Measurements from ENCODE around the gene IL6R.
"Not testable (repeated sequence)": the region's sequence is repeated elsewhere in the genome, so short reads cannot be mapped to it uniquely, and the experiment has no call there.

Gene IL6R

DNA sequence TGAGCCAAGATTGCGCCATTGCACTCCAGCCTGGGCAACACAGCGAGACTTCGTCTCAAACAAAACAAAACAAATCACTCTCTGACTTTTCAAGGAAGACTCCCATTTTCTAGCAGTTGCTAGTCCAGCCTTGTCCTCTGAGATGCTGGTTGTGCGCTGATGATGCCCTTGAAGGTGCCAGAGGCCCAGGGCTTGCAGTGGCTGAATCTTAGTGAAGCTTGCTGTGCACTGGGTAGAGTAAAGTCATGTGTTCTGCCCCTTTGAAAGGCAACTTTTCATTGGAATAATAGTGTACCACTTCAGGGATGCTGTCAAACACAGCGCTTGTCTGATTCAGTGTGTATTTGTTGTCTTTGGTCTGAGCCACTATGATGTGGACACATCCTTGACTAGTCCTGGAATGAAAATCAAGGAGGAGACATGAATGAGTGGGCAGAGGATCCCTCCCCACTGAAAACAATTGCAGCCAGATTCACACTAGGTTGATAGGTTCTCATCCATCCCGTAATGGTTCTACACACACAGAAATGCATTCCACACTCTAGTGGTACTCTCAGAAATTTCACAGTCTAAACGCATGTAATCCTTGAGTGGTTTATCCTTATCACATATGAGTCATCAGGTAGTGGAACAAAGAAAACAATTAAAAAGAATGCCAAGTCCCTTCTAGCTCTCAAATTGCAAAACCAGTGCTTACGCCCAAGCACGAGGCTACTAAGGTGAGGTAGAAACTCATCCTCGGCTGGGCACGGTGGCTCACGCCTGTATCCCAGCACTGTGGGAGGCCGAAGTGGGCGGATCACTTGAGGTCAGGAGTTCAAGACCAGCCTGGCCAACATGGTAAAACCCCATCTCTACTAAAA is 79.0 kb downstream of the IL6R start:
- DNase-seq (ENCODE audit: low read depth), result peak; percentile 96

- DNase-seq (ENCODE audit: low read depth), result no peak
Observed at GRCh38 chr1:154485106-154485505, 80.0 kb downstream of the IL6R start.

DNA sequence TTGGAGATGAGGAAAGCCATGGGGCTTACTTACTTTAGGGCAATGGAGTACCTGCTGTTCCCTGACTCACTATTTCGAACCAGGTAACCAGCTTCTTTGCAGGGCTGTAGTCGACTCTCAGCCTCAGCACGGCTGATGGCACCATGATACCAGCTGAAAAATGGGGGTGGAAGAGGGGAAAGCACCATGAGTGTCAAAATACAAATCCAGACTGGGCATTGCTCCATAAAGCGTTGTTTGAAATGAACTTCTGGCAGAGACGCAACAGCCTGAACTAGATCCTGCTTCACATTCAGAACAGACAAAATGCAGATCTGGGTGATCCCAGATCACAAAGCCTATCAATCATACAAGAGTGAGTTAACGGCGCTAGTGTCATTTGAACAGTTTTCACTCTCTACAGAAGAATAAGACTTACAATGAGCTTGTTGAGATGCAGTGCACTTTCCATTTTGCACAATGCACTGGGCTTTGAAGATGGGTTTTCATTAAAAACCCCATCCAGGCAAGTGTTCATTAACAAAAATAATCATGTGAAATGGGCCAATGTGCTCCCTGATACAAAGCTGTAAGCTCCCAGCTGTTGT is 80.9 kb downstream of the IL6R start:
- DNase-seq (ENCODE audit: low read depth), result no peak

- not testable (repeated sequence) for DNase-seq (ENCODE audit: low read depth)
Observed at GRCh38 chr1:154486756-154487155, 81.6 kb downstream of the IL6R start.

DNA sequence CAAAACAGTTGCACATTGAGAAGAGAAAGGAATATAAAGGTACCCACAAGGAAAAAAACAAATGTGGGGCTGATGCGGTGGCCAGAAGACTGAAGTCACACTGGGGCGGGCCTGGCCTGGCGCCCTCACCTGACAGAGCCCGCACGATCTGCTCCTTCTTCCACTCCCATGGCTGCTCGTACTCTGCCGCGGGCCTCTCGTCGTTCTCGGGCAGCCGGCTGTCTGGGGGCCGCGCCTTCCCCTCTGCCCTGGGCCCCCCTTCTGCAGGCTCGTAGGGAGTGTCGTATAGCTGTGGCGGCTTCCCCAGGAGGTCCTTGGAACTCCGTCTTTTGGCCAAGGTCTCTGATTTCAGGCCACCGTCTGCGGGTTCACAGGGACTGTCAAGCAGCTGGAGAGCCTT is 83.8 kb downstream of the IL6R start:
- no peak for DNase-seq (ENCODE audit: low read depth)

- DNase-seq (ENCODE audit: low read depth), result no peak
Observed at GRCh38 chr1:154489695-154490274, 84.6 kb downstream of the IL6R start.

DNA sequence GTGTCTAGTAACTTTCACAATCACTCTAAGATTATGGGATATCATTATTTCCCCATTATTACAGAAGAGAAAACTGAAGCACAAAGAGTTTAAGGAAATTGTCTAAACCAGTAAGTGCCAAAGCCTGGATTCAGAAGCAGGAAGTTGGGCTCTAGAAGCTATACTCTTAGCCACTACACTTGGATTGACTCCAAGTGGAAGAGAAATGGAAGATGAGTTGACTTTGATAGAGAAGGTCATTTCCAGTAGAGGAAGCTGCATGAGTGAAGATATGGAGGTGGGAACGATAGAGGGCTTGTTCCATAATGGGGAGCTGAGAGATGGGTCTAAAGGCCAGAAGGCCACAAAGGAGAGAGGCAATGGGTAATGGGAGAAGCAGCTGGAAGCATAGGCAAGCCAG is 85.2 kb downstream of the IL6R start:
- no peak for DNase-seq (ENCODE audit: low read depth)

DNA sequence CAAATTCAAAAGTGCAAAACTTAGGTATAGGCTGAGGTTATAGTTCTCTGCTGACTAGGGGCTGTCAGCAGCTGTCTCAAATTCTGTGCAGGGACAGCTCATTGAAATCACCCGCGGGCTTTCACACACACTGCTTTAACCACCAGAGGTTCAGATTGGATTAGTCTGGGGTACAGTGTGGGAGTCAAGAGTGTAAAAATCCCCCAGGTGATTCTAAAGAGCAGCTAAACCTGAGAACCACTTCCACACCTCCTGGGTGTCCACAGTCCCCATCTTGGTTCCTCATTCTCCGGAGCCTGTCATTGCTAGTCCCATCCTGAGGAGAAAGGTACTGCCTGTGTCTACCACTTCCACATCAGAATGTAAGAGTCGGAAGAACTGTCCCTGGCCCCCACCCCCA is 87.0 kb downstream of the IL6R start:
- no peak for DNase-seq (ENCODE audit: low read depth)

- DNase-seq (ENCODE audit: low read depth), result no peak
Observed at GRCh38 chr1:154493276-154493675, 88.1 kb downstream of the IL6R start.

- no peak for DNase-seq (ENCODE audit: low read depth)
Observed at GRCh38 chr1:154495496-154496273, 90.5 kb downstream of the IL6R start.

DNA sequence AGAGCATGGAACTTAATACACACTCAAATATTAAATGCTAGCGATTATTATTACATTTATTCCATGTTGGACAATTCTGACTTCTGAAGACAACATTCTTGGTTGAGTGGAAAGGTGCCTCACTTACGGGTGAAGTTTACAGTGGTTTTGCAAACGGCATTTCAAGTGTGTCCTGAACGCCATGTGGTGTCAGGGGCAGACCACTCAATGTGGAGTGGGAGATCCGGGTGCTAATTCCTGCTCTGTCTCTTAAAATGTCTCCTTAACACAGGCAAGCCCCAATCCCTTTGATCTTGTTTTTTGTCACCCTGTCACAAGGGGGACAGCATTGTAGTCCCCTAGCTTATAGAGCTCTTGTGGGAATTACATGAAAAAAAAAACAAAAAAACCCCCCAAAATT is 91.2 kb downstream of the IL6R start:
- no peak for DNase-seq (ENCODE audit: low read depth)

DNA sequence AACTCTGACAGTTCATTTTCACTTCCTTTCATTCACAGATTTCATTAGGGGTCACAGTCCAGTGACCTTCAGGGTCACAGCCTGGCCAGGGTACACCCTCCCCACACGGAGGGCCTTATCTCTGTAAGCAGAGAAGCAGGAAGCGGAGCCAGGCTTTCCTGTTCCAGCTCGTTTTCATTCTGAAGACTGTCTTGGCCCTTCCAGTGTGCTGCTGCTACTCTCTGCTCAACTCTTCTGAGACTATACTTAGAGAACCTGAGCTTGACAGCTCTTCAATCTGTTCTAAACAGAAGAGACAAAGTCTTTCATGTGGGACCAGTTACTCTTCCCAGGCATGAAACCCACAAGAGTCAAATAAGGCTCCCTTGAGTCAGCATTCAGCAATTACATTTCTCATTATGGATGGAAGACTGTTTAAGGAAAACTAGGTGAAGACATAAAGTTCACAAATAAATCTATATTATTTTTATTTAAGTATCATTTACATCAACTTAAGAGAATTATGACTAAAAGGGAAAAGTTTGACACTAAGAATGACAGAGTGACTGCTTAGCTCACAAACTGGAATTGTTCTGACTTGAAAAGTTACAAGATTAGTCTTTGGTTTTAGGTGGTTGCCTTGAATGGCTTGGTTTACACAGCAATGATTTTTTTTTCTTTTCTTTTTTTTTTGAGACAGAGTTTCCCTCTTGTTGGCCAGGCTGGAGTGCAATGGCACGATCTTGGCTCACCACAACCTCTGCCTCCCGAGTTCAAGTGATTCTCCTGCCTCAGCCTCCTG is 92.1 kb downstream of the IL6R start:
- peak; percentile 7 for DNase-seq (ENCODE audit: low read depth)

GRCh38 chr1:154499446-154499845 is 94.3 kb downstream of the IL6R start:
- DNase-seq (ENCODE audit: low read depth), result no peak

- no peak for DNase-seq (ENCODE audit: low read depth)
Observed at GRCh38 chr1:154500533-154500932, 95.4 kb downstream of the IL6R start.

DNA sequence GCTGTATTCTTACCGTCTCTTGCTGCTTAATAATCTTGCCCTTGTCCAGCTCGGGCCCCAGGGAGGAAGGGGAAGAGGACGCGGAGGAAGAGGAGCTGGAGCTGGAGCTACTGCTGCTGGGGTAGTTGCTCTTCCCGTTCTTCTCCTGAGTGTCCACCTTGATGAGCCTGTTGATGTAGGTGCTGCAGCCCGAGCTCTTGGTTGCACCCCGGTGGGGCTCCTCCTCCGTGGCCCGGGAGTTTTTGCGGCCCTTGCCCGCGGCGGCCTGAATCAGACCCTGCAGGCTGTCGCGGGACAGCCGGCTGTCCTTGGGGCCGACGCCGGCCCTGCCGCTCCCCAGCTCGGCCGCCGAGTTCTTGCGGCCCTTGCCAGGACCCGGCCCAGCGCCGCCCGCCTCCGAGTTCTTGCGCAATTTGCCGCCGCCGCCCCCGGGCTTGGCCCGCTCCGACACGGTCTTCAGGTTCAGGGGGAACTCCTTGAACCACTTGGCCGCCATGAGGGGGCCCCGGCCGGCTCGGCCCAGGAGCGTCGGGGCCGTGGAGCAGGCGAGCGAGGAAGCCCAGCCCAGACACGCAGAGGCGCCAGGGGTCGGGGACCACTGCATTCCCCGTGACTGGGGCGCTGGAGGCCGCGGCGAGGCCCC is 96.4 kb downstream of the IL6R start:
- no peak for DNase-seq (ENCODE audit: low read depth)

- DNase-seq (ENCODE audit: low read depth), result no peak
Observed at GRCh38 chr1:154502066-154502743, 97.1 kb downstream of the IL6R start, which contains the start of the genes SHE and TDRD10. SHE (minus strand) TSS chr1:154502412; CDS start chr1:154502026, 386 bp downstream. TDRD10 (plus strand) TSS chr1:154502219; CDS start chr1:154506904, 4,685 bp downstream.

- no peak for DNase-seq (ENCODE audit: low read depth)
Observed at GRCh38 chr1:154502744-154503115, 97.6 kb downstream of the IL6R start.

GRCh38 chr1:154503898-154504297 is 98.8 kb downstream of the IL6R start:
- no peak for DNase-seq (ENCODE audit: low read depth)

- no peak for DNase-seq (ENCODE audit: low read depth)
Observed at GRCh38 chr1:154512760-154513159, 107.6 kb downstream of the IL6R start.

DNA sequence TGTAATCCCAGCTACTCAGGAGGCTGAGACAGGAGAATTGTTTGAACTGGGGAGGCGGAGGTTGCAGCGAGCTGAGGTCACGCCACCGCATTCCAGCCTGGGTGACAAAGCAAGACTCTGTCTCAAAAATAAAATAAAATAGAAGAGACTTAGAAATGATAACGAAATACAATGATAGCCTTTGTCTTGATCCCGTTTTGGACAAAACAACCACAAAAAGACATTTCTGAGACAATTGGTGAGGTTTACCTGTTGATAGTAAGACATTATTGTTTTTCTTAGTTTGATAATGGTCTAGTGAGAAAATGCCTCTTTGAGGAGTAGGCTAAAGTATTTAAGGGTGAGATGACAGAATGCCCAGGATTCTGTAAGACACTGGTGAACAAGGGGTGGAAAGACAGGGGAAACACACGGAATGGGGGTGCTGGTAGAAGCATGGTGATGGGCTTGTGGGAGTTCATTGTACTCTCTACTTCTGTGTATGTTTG is 109.0 kb downstream of the IL6R start:
- no peak for DNase-seq (ENCODE audit: low read depth)
